ENCODE data around the gene RETREG3.

- TF ChIP-seq CTCF (IDR thresholded peaks at IDR 0.05; ENCODE audit: poor library complexity, severe bottlenecking) (peak; percentile 77), MXI1 (conservative IDR thresholded peaks at IDR 0.05; ENCODE audit: poor library complexity, severe bottlenecking) (no peak), TAF1 (IDR thresholded peaks at IDR 0.05; ENCODE audit: low read depth) (no peak), EZH2 (IDR thresholded peaks at IDR 0.05; ENCODE audit: borderline replicate concordance, insufficient read depth, low read length, poor library complexity, severe bottlenecking) (no peak), REST (IDR thresholded peaks at IDR 0.05; ENCODE audit: borderline replicate concordance) (no peak), RAD21 (conservative IDR thresholded peaks at IDR 0.05) (peak; percentile 75), EP300 (conservative IDR thresholded peaks at IDR 0.05; ENCODE audit: poor library complexity, severe bottlenecking) (no peak)
Observed at GRCh38 chr17:42578282-42578869, 30.8 kb downstream of the RETREG3 start.

All from neural cell (in vitro differentiated cells).